ENCODE measurements around the gene STK32C.

DNA sequence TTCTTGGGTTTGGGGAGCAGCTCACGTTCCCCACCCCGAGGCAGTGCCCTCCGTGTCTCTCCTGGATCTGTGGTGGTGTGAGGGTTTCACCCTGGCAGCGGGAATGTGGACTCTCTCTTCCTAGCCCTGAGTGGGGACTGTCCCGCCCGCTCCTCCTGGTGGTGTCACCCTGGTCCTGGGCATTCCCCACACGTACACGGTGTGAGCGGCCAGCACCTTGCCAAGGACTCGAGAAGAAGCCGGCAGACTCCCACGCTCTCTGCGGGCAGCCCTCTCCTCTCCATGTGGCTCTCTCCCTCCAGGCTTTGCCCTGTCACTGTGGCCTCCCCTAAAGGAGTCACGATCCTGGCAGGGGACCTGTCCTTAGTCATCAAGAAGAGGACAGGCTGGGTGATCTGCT is 97.0 kb downstream of the STK32C start:
- TF ChIP-seq POLR2AphosphoS5 (IDR thresholded peaks at IDR 0.05; ENCODE audit: low read depth, low read length) (no peak), POLR2A (IDR thresholded peaks at IDR 0.05; ENCODE audit: low read depth, low read length) (no peak), TAF1 (IDR thresholded peaks at IDR 0.05; ENCODE audit: low read depth, low read length) (no peak)
